Tibial artery (tissue), 4 donors: ENCODE data around the gene CCNC.

Source experiments
- DNase-seq, 2 donors: peaks; one replicate each; pipeline ENCODE4 v3.0.0-alpha.2; 2019
- H3K27ac ChIP-seq, 2 donors: fragments of 200-600 bp; sonication (generic) in 1 of 2; 1 replicate in 1 of 2; 2 replicates in 1 of 2; pipeline ENCODE4 v1.5.1; 2018 to 2019; ENCODE audit warnings: mild to moderate bottlenecking in 1 of 2
- H3K27me3 ChIP-seq, 2 donors: fragments of 200-600 bp; sonication (generic) in 1 of 2; one replicate each; pipeline versions ENCODE4 v1.5.1 to v1.6.0; 2016 to 2019
- H3K36me3 ChIP-seq, 3 donors: fragments of 200-600 bp; sonication (generic) in 2 of 3; one replicate each; pipeline ENCODE4 v1.5.1; 2016 to 2019; ENCODE audit warnings: mild to moderate bottlenecking in 2 of 3
- H3K4me1 ChIP-seq, 4 donors: fragments of 200-600 bp; sonication (generic) in 2 of 4; 1 replicate in 3 of 4; 2 replicates in 1 of 4; pipeline ENCODE4 v1.5.1; 2016 to 2019
- H3K4me3 ChIP-seq, 2 donors: fragments of 200-600 bp; sonication (generic) in 1 of 2; 1 replicate in 1 of 2; 2 replicates in 1 of 2; pipeline ENCODE4 v1.5.1; 2018 to 2019; ENCODE audit warnings: mild to moderate bottlenecking in 2 of 2
- H3K9me3 ChIP-seq, 3 donors: fragments of 200-600 bp; sonication (generic) in 1 of 3; one replicate each; pipeline ENCODE4 v1.5.1; 2016 to 2019
- CTCF ChIP-seq, 2 experiments: fragments of 200-600 bp in 1 of 2; fragments of 450-650 bp in 1 of 2; IDR thresholded peaks; one replicate each; pipeline ENCODE4 v1.5.1; 2017 to 2019; ENCODE audit warnings: antibody characterized with exemption in 2 of 2, mild to moderate bottlenecking in 1 of 2, moderate library complexity in 1 of 2
- intact Hi-C: fragments of 100-400 bp; cut with DNase I; formaldehyde crosslinking; loops from one replicate; pipeline ENCODE4 v1.15.0; 2023; ENCODE audit warnings: low total_unique reads

CCNC gene

GRCh38 chr6:99587792-99588191, 19.3 kb upstream of the CCNC start:
- intact Hi-C loops = loop anchor here (5.0 kb wide), 1 partner anchor 160 kb away; no protein-coding TSS in a partner anchor
- no peaks in the 10 kb centered on the region for H3K36me3 ChIP-seq
- H3K27ac ChIP-seq = no peak overlapping the region
- no peaks in the 10 kb centered on the region for H3K9me3 ChIP-seq
- no peak for DNase-seq
- H3K27me3 ChIP-seq = peaks cover 0 to 34% of the 10 kb centered on the region in 2 donors
- H3K4me3 ChIP-seq = no peak overlapping the region
- no peak for TF ChIP-seq CTCF (IDR thresholded peaks at IDR 0.05)
- peaks cover 0 to 29% (median 21%) of the 10 kb centered on the region in 4 donors for H3K4me1 ChIP-seq

GRCh38 chr6:99579781-99580180, 11.3 kb upstream of the CCNC start:
- no peak for TF ChIP-seq CTCF (IDR thresholded peaks at IDR 0.05)

GRCh38 chr6:99575544-99576227, 7.2 kb upstream of the CCNC start:
- no peaks in the 10 kb centered on the region for H3K4me1 ChIP-seq
- no peaks in the 10 kb centered on the region for H3K36me3 ChIP-seq
- no peak for TF ChIP-seq CTCF (IDR thresholded peaks at IDR 0.05)
- intact Hi-C loops = no loop called here
- H3K9me3 ChIP-seq = no peaks in the 10 kb centered on the region
- H3K27ac ChIP-seq = no peak overlapping the region
- DNase-seq = no peak
- no peak overlapping the region for H3K4me3 ChIP-seq
- H3K27me3 ChIP-seq = no peaks in the 10 kb centered on the region

More at GRCh38 chr6:99579781-99580180, 11.3 kb upstream of the CCNC start:
- H3K27me3 ChIP-seq = peaks cover 0 to 4% of the 10 kb centered on the region in 2 donors
- no peak overlapping the region for H3K4me3 ChIP-seq
- H3K9me3 ChIP-seq = no peaks in the 10 kb centered on the region
- H3K36me3 ChIP-seq = no peaks in the 10 kb centered on the region
- no peak overlapping the region for H3K27ac ChIP-seq
- no peaks in the 10 kb centered on the region for H3K4me1 ChIP-seq
- no peak for DNase-seq
- intact Hi-C loops = no loop called here

GRCh38 chr6:99573980-99574617, 5.6 kb upstream of the CCNC start:
- no peak for DNase-seq

GRCh38 chr6:99563056-99563723, 5.3 kb downstream of the CCNC start:
- intact Hi-C loops = no loop called here
- Histone ChIP-seq H3K4me1 (peaks cover 0 to 21% (median 12%) of the 10 kb centered on the region in 4 donors), H3K27me3 (no peaks in the 10 kb centered on the region), H3K4me3 (no peak overlapping the region), H3K27ac (no peak overlapping the region), H3K36me3 (peaks cover 0 to 8% (median under 1%) of the 10 kb centered on the region in 3 donors), H3K9me3 (no peaks in the 10 kb centered on the region)
- no peak for DNase-seq
- no peak for TF ChIP-seq CTCF (IDR thresholded peaks at IDR 0.05)

More at GRCh38 chr6:99573980-99574617, 5.6 kb upstream of the CCNC start:
- Histone ChIP-seq H3K9me3 (no peaks in the 10 kb centered on the region), H3K27me3 (no peaks in the 10 kb centered on the region), H3K36me3 (no peaks in the 10 kb centered on the region), H3K27ac (no peak overlapping the region), H3K4me3 (no peak overlapping the region), H3K4me1 (no peaks in the 10 kb centered on the region)
- no peak for TF ChIP-seq CTCF (IDR thresholded peaks at IDR 0.05)
- intact Hi-C loops = no loop called here
